Ishikawa (cell line): Measurements from ENCODE around the gene ZNF428.

Source experiments
- CEBPB ChIP-seq: IDR thresholded peaks from 2 replicates; pipeline ENCODE4 v1.6.1; 2012
- CREB1 ChIP-seq: IDR thresholded peaks from 2 replicates; pipeline ENCODE4 v1.6.1; 2012; ENCODE audit warnings: low read depth
- EGR1 ChIP-seq: IDR thresholded peaks from 2 replicates; pipeline ENCODE4 v1.6.1; 2012
- EP300 ChIP-seq: IDR thresholded peaks from 2 replicates; pipeline ENCODE4 v1.6.1; 2012; ENCODE audit warnings: borderline replicate concordance
- FOXM1 ChIP-seq: IDR thresholded peaks from 2 replicates; pipeline ENCODE4 v1.6.1; 2012; ENCODE audit warnings: low read depth, borderline replicate concordance
- NFIC ChIP-seq: IDR thresholded peaks from 2 replicates; pipeline ENCODE4 v1.6.1; 2012
- RAD21 ChIP-seq: IDR thresholded peaks from 2 replicates; pipeline ENCODE4 v1.6.1; 2012; ENCODE audit warnings: low read depth
- TAF1 ChIP-seq: IDR thresholded peaks from 2 replicates; pipeline ENCODE4 v1.6.1; 2012; ENCODE audit warnings: low read depth, mild to moderate bottlenecking
- TCF12 ChIP-seq: IDR thresholded peaks from 2 replicates; pipeline ENCODE4 v1.6.1; 2012; ENCODE audit warnings: low read depth
- TEAD4 ChIP-seq: IDR thresholded peaks from 2 replicates; pipeline ENCODE4 v1.6.1; 2012
- YY1 ChIP-seq: IDR thresholded peaks from 2 replicates; pipeline ENCODE4 v1.6.1; 2012; ENCODE audit warnings: low read depth
- ZBTB7A ChIP-seq: IDR thresholded peaks from 2 replicates; pipeline ENCODE4 v1.6.1; 2012; ENCODE audit warnings: low read depth
- TF ChIP-seq, protein P1 (sequence below): IDR thresholded peaks from 2 replicates; pipeline ENCODE4 v1.6.1; 2012; ENCODE audit warnings: low read depth, mild to moderate bottlenecking
- TF ChIP-seq, protein P2 (sequence below): IDR thresholded peaks from 2 replicates; pipeline ENCODE4 v1.6.1; 2012
- TF ChIP-seq, protein P3 (sequence below): IDR thresholded peaks from 2 replicates; pipeline ENCODE4 v1.6.1; 2012

The ZNF428 gene

DNA sequence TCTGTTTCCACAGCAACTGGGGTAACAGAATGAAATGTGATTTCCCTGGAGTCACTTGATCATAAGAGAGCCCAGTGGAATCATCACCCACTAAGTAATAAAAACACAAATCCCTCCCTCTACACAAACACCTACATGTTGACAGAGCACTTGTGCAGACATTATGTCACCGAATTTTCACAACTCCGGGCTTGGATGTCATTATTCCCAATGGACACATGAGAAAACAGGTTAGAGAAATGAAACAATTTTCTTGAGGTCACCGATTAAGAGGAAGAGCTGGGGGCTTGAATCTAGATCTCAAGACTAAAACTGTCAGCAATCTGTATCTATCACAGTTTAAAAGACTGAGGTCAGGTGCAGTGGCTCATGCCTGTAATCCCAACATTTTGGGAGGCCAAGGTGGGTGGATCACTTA is 47.2 kb downstream of the ZNF428 start:
- TF ChIP-seq CREB1: no peak
- TF ChIP-seq, protein P1, sequence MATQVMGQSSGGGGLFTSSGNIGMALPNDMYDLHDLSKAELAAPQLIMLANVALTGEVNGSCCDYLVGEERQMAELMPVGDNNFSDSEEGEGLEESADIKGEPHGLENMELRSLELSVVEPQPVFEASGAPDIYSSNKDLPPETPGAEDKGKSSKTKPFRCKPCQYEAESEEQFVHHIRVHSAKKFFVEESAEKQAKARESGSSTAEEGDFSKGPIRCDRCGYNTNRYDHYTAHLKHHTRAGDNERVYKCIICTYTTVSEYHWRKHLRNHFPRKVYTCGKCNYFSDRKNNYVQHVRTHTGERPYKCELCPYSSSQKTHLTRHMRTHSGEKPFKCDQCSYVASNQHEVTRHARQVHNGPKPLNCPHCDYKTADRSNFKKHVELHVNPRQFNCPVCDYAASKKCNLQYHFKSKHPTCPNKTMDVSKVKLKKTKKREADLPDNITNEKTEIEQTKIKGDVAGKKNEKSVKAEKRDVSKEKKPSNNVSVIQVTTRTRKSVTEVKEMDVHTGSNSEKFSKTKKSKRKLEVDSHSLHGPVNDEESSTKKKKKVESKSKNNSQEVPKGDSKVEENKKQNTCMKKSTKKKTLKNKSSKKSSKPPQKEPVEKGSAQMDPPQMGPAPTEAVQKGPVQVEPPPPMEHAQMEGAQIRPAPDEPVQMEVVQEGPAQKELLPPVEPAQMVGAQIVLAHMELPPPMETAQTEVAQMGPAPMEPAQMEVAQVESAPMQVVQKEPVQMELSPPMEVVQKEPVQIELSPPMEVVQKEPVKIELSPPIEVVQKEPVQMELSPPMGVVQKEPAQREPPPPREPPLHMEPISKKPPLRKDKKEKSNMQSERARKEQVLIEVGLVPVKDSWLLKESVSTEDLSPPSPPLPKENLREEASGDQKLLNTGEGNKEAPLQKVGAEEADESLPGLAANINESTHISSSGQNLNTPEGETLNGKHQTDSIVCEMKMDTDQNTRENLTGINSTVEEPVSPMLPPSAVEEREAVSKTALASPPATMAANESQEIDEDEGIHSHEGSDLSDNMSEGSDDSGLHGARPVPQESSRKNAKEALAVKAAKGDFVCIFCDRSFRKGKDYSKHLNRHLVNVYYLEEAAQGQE: no peak
- TF ChIP-seq, protein P2, sequence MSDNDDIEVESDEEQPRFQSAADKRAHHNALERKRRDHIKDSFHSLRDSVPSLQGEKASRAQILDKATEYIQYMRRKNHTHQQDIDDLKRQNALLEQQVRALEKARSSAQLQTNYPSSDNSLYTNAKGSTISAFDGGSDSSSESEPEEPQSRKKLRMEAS: no peak
- TF ChIP-seq TEAD4: no peak
- TF ChIP-seq, protein P3, sequence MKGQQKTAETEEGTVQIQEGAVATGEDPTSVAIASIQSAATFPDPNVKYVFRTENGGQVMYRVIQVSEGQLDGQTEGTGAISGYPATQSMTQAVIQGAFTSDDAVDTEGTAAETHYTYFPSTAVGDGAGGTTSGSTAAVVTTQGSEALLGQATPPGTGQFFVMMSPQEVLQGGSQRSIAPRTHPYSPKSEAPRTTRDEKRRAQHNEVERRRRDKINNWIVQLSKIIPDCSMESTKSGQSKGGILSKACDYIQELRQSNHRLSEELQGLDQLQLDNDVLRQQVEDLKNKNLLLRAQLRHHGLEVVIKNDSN: no peak
- no peak for TF ChIP-seq YY1
- TF ChIP-seq FOXM1: no peak
- no peak for TF ChIP-seq NFIC
- no peak for TF ChIP-seq ZBTB7A
- TF ChIP-seq EGR1: no peak
- TF ChIP-seq RAD21: no peak
- no peak for TF ChIP-seq TCF12
- no peak for TF ChIP-seq EP300

DNA sequence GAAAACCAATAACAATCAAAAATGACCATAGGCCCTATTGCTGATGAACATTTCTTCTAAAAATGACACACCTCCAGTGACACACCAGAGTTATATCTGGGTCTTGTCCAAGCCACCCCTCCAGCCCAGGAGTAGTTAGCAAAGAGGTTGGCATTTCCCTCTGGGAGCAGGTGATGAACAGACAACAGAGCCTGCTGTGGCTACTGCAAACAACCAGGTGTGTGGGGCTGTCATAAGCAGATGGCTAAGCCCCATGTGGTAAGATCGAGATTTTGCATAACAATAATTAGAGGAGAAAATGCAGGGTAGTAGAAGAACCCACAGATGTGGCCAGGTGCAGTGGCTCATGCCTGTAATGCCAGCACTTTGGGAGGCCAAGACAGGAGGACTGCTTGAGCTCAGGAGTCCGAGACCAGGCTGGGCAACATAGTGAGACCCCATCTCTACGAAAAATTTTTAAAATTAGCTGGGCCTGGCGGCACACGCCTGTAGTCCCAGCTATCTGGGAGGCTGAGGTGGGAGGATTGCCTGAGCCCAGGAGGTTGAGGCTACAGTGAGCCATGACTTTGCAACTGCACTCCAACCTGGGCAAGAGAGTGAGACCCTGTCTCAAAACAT is 49.1 kb downstream of the ZNF428 start:
- TF ChIP-seq, protein P3: no peak
- TF ChIP-seq EGR1: no peak
- TF ChIP-seq CEBPB: no peak
- TF ChIP-seq TEAD4: no peak
- no peak for TF ChIP-seq YY1
- TF ChIP-seq, protein P1: no peak
- TF ChIP-seq FOXM1: no peak
- TF ChIP-seq RAD21: no peak
- TF ChIP-seq TCF12: no peak
- TF ChIP-seq, protein P2: no peak
- TF ChIP-seq CREB1: no peak
- no peak for TF ChIP-seq EP300

DNA sequence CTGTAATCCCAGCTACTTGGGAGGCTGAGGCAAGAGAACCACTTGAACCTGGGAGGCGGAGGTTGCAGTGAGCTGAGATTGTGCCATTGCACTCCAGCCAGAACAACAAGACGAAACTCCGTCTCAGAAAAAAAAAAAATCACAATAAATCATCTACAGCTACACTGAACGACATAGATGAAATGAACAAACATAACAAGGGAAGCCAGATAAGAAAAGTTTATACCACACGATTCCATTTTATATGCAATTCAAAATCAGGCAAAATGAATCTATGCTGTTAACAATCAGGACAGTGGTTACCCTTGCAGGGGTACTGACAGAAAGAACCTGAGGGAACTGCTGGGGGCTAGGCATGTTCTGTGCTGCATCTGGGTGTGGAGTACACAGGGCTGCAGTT is 49.8 kb downstream of the ZNF428 start:
- TF ChIP-seq YY1 (no peak), TEAD4 (no peak), CREB1 (no peak), TAF1 (no peak), EGR1 (no peak), FOXM1 (no peak), ZBTB7A (no peak), RAD21 (no peak), CEBPB (no peak), NFIC (no peak), EP300 (no peak)
- TF ChIP-seq, protein P1: no peak

DNA sequence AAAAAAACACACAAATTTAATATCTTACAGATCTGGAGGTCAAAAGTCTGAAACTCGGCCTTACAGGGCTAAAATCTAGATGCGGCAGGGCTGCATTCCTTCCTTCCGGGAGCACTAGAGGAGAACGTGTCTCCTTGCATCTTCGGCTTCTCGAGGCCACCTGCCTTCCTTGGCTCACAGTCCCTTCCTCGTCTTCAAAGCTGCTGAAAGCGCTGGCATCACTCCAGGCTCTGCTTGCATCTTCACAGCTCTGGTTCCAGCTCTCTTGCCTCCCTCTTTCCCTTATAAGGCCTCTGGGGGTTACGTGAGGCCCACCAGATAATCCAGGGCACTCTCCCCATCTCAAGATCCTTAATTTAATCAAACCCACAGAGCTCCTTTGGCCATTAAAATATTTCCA is 54.6 kb downstream of the ZNF428 start:
- no peak for TF ChIP-seq EP300
- no peak for TF ChIP-seq EGR1
- TF ChIP-seq FOXM1: no peak
- TF ChIP-seq, protein P1: no peak
